CD14-positive monocyte (primary cell): ENCODE measurements around the gene EXD3. TPM values are rescaled to one million over a fixed set of nuclear protein-coding genes. Genes with fewer than 3 reads are reported as not detected.

Experiments
- DNase-seq, 3 donors: peaks; one replicate each; pipeline ENCODE4 v3.0.0-alpha.2; 2011 to 2022
- H2AFZ ChIP-seq: 2 replicates; pipeline ENCODE4 v1.6.0; 2012; ENCODE audit warnings: mild to moderate bottlenecking, low read depth, low read length, inconsistent platforms; ENCODE audit not compliant: insufficient read depth, poor library complexity, severe bottlenecking
- H3K27ac ChIP-seq, 2 donors: 1 replicate in 1 of 2; 2 replicates in 1 of 2; pipeline ENCODE4 v1.5.1; 2012 to 2013; ENCODE audit warnings: low read length in 2 of 2, control low read depth in 1 of 2, inconsistent platforms in 1 of 2, low read depth in 1 of 2, mild to moderate bottlenecking in 1 of 2
- H3K27me3 ChIP-seq, 2 donors: one replicate each; pipeline versions ENCODE4 v1.6.0 to v1.6.1; 2011 to 2013; ENCODE audit warnings: low read length in 2 of 2; ENCODE audit not compliant: control insufficient read depth in 2 of 2, insufficient read depth in 2 of 2
- H3K36me3 ChIP-seq, 2 donors: replicated peaks in 1 of 2; 1 replicate in 1 of 2; 2 replicates in 1 of 2; pipeline versions ENCODE4 v1.5.1 to v1.6.1; 2012 to 2013; ENCODE audit warnings: low read length in 2 of 2, control low read depth in 1 of 2, inconsistent platforms in 1 of 2, mild to moderate bottlenecking in 1 of 2; ENCODE audit not compliant: insufficient read depth in 2 of 2, control insufficient read depth in 1 of 2
- H3K4me1 ChIP-seq, 2 donors: 1 replicate in 1 of 2; 2 replicates in 1 of 2; pipeline versions ENCODE4 v1.5.1 to v1.6.1; 2012 to 2013; ENCODE audit warnings: low read length in 2 of 2, control low read depth in 1 of 2, inconsistent platforms in 1 of 2, mild to moderate bottlenecking in 1 of 2, moderate library complexity in 1 of 2; ENCODE audit not compliant: insufficient read depth in 2 of 2, control insufficient read depth in 1 of 2
- H3K4me2 ChIP-seq: replicated peaks from 2 replicates; pipeline ENCODE3; 2012; ENCODE audit warnings: low read length, moderate library complexity, mild to moderate bottlenecking; ENCODE audit not compliant: poor library complexity, severe bottlenecking; ENCODE audit errors: extremely low read depth
- H3K4me3 ChIP-seq, 3 experiments: fragments of 200-600 bp in 1 of 3; sonication (generic) in 1 of 3; replicated peaks in 1 of 3; 1 replicate in 2 of 3; 2 replicates in 1 of 3; pipeline ENCODE4 v1.5.1; 2011 to 2013; ENCODE audit warnings: low read length in 3 of 3, mild to moderate bottlenecking in 3 of 3, control low read depth in 2 of 3, low read depth in 2 of 3, inconsistent platforms in 1 of 3, moderate library complexity in 1 of 3
- H3K79me2 ChIP-seq: 2 replicates; pipeline ENCODE4 v1.6.0; 2012; ENCODE audit warnings: mild to moderate bottlenecking, control low read depth, inconsistent platforms, low read length, moderate library complexity; ENCODE audit not compliant: insufficient read depth
- H3K9ac ChIP-seq: 2 replicates; pipeline ENCODE4 v1.6.0; 2017; ENCODE audit warnings: low read length, mild to moderate bottlenecking; ENCODE audit not compliant: insufficient read depth, poor library complexity, severe bottlenecking
- H3K9me3 ChIP-seq, 2 donors: replicated peaks in 1 of 2; 1 replicate in 1 of 2; 2 replicates in 1 of 2; pipeline versions ENCODE4 v1.5.1 to v1.6.1; 2012 to 2013; ENCODE audit warnings: low read length in 2 of 2, control low read depth in 1 of 2; ENCODE audit not compliant: control insufficient read depth in 1 of 2, insufficient read depth in 1 of 2
- H4K20me1 ChIP-seq: 2 replicates; pipeline ENCODE4 v1.6.0; 2012; ENCODE audit warnings: mild to moderate bottlenecking, low read length, control low read depth, moderate library complexity; ENCODE audit not compliant: insufficient read depth
- H3K27ac Mint-ChIP-seq, 7 donors: one replicate each; pipeline ENCODE4 v1.8.0; 2020; ENCODE audit warnings: mild to moderate bottlenecking in 7 of 7, mixed read lengths in 7 of 7, moderate library complexity in 6 of 7, inconsistent platforms in 2 of 7
- H3K27me3 Mint-ChIP-seq, 3 donors: one replicate each; pipeline ENCODE4 v1.8.0; 2021 to 2022; ENCODE audit warnings: low read depth in 3 of 3, mild to moderate bottlenecking in 3 of 3, mixed read lengths in 3 of 3, moderate library complexity in 3 of 3, inconsistent platforms in 1 of 3
- H3K36me3 Mint-ChIP-seq, 2 donors: one replicate each; pipeline ENCODE4 v1.8.0; 2020; ENCODE audit warnings: mixed read lengths in 2 of 2, inconsistent platforms in 1 of 2, mild to moderate bottlenecking in 1 of 2
- H3K4me1 Mint-ChIP-seq: one replicate; pipeline ENCODE4 v1.8.0; 2020; ENCODE audit warnings: mild to moderate bottlenecking, mixed read lengths
- H3K4me3 Mint-ChIP-seq, 2 donors: one replicate each; pipeline ENCODE4 v1.8.0; 2020; ENCODE audit warnings: mild to moderate bottlenecking in 2 of 2, mixed read lengths in 2 of 2, moderate library complexity in 1 of 2
- H3K9me3 Mint-ChIP-seq, 7 donors: one replicate each; pipeline ENCODE4 v1.8.0; 2020 to 2022; ENCODE audit warnings: mixed read lengths in 7 of 7, mild to moderate bottlenecking in 6 of 7, moderate library complexity in 6 of 7, inconsistent platforms in 2 of 7
- WGBS: methylation state at CpG from one replicate; pipeline ENCODE4 v1.1.5; 2013; ENCODE audit warnings: missing lambda C conversion rate; ENCODE audit not compliant: insufficient coverage; 5-methylcytosine and 5-hydroxymethylcytosine counted together
- intact Hi-C, 2 donors: fragments of 100-400 bp; cut with micrococcal nuclease; formaldehyde crosslinking; loops; one replicate each; pipeline versions ENCODE4 v1.15.0 to v1.15.1; 2023
- polyA plus RNA-seq, 3 donors: library from polyadenylated mRNA; depleted of rRNA in 1 of 3; unstranded in 2 of 3; stranded (reverse) in 1 of 3; fragments of 300-500 nt in 2 of 3; fragments of >200 nt in 1 of 3; fragmentation: Illumina TruSeq in 2 of 3; gene quantifications; 1 replicate in 2 of 3; 2 replicates in 1 of 3; pipeline ENCODE4 v1.2.3, GENCODE V29; 2012 to 2021
- TF ChIP-seq, protein P1 (sequence below): fragments of 200-600 bp; IDR thresholded peaks from one replicate; pipeline ENCODE4 v1.8.0; 2022; ENCODE audit warnings: antibody characterized with exemption, mild to moderate bottlenecking

Gene EXD3
- polyA plus RNA-seq, 3 donors, result 2.0 to 10.8 (median 3.0) TPM

DNA sequence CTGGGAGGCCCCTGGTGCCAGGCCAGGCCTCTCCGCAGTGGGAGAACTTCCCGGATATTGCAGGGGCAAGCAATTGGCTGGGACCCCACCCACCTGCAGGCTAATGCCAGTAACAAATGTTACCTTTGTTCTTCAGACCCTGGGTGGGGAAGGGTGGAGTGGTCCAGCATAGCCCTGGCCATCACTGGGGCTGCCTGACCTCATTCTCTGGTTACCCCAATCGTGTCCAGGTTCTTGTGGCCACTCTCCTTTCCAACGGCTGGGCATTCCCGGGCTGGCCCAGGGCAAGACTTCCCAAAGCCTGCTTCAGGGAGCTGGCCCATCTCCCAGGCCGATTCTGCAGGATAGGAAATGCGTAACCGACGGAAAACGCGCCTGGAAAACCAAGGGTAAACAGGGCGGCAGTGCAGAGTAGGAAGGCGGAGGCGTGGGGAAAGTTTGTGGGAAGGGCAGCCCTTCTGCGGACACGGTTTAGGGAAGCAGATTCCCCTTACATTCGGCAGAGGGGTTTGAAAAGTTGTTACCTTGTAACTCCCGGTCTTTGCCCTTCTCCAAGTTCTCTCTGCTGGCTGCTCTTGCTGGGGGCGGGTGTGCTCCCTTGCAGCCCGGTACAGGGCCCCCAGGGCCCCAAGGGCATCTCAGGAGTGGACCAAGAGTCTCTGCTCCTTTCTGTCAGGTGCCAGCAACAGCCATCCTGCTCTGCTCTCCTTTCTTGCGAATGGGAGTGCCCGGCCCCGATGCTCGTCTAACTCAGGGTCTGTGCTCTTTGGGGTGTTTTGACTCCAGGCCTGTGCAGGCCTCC, 124.4 kb downstream of the EXD3 start:
- Histone ChIP-seq H4K20me1 (no peaks in the 10 kb centered on the region), H3K9ac (no peak overlapping the region), H3K27ac (no peak overlapping the region), H2AFZ (no peak overlapping the region), H3K4me1 (peaks cover 18 to 32% of the 10 kb centered on the region in 2 donors), H3K27me3 (peaks cover 46 to 80% of the 10 kb centered on the region in 2 donors), H3K79me2 (no peaks in the 10 kb centered on the region), H3K9me3 (peaks cover 13 to 19% of the 10 kb centered on the region in 2 donors), H3K4me3 (no peak overlapping the region), H3K4me2 (no peak overlapping the region), H3K36me3 (no peaks in the 10 kb centered on the region)
- intact Hi-C loops, result loop anchor here in 1 of 2 donors (10.0 kb wide), 2 partner anchors 146 to 226 kb away; partner anchors contain the start of gene ENTPD8
- H3K36me3 Mint-ChIP-seq, result peaks cover 3 to 14% of the 10 kb centered on the region in 2 donors
- H3K27me3 Mint-ChIP-seq, result peaks cover 67 to 86% (median 75%) of the 10 kb centered on the region in 3 donors
- TF ChIP-seq, protein P1, sequence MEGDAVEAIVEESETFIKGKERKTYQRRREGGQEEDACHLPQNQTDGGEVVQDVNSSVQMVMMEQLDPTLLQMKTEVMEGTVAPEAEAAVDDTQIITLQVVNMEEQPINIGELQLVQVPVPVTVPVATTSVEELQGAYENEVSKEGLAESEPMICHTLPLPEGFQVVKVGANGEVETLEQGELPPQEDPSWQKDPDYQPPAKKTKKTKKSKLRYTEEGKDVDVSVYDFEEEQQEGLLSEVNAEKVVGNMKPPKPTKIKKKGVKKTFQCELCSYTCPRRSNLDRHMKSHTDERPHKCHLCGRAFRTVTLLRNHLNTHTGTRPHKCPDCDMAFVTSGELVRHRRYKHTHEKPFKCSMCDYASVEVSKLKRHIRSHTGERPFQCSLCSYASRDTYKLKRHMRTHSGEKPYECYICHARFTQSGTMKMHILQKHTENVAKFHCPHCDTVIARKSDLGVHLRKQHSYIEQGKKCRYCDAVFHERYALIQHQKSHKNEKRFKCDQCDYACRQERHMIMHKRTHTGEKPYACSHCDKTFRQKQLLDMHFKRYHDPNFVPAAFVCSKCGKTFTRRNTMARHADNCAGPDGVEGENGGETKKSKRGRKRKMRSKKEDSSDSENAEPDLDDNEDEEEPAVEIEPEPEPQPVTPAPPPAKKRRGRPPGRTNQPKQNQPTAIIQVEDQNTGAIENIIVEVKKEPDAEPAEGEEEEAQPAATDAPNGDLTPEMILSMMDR, result no peak
- peaks cover 5 to 28% (median 19%) of the 10 kb centered on the region in 7 donors for H3K9me3 Mint-ChIP-seq
- peak overlapping the region in 1 of 2 donors; percentile 67 for H3K4me3 Mint-ChIP-seq
- WGBS, result 97% methylated on average over 24 of the region's 24 CpGs
- DNase-seq, result no peak
- H3K4me1 Mint-ChIP-seq, result peaks cover 23% of the 10 kb centered on the region
- no peak overlapping the region for H3K27ac Mint-ChIP-seq

DNA sequence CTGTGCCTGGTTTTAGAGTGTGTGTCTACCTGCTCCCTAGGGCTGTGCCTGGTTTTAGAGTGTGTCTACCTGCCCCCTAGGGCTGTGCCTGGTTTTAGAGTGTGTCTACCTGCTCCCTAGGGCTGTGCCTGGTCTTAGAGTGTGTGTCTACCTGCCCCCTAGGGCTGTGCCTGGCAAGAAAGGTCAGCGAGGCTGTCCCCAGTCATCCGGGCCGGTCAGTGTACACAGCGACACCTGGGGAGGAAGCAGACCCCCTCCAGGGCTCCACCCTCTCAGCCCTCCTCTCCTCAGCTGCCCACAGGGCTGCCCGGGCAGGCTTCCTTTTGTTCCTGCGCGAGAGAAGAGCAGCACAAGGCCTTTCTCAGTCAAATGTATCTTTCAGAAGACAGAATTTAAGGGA, 125.0 kb downstream of the EXD3 start:
- peak overlapping the region in 1 of 2 donors; percentile 13 for H3K4me3 Mint-ChIP-seq
- Histone ChIP-seq H3K27me3 (peaks cover 42 to 80% of the 10 kb centered on the region in 2 donors), H3K27ac (no peak overlapping the region), H3K79me2 (no peaks in the 10 kb centered on the region), H3K9me3 (peaks cover 13 to 19% of the 10 kb centered on the region in 2 donors), H2AFZ (no peak overlapping the region), H4K20me1 (no peaks in the 10 kb centered on the region), H3K9ac (no peak overlapping the region), H3K4me2 (no peak overlapping the region), H3K4me3 (no peak overlapping the region), H3K36me3 (no peaks in the 10 kb centered on the region), H3K4me1 (peaks cover 18 to 29% of the 10 kb centered on the region in 2 donors)
- H3K27me3 Mint-ChIP-seq, result peaks cover 67 to 86% (median 74%) of the 10 kb centered on the region in 3 donors
- intact Hi-C loops, result loop anchor here in 1 of 2 donors (2.0 to 10.0 kb wide), 3 partner anchors 37 to 227 kb away; partner anchors contain the start of gene ENTPD8
- TF ChIP-seq, protein P1, result no peak
- whole genome bisulfite sequencing, result 88% methylated on average over 5 of the region's 7 CpGs
- peaks cover 3 to 14% of the 10 kb centered on the region in 2 donors for H3K36me3 Mint-ChIP-seq
- peaks cover 5 to 28% (median 19%) of the 10 kb centered on the region in 7 donors for H3K9me3 Mint-ChIP-seq
- no peak overlapping the region for H3K27ac Mint-ChIP-seq
- peaks cover 20% of the 10 kb centered on the region for H3K4me1 Mint-ChIP-seq
- no peak for DNase-seq
